PC-9 (cell line): Measurements from ENCODE around the gene KPNA5.
"Not testable (repeated sequence)": the region's sequence is repeated elsewhere in the genome, so short reads cannot be mapped to it uniquely, and the experiment has no call there.

Experiments
- EZH2 ChIP-seq: fragments of 200-600 bp; sonication (generic); IDR thresholded peaks from 2 replicates; pipeline ENCODE4 v1.8.0; 2017; ENCODE audit warnings: antibody characterized with exemption, low read depth
- TF ChIP-seq, protein P1 (sequence below): fragments of 200-600 bp; sonication (generic); conservative IDR thresholded peaks from 2 replicates; pipeline ENCODE4 v1.6.1; 2017; ENCODE audit warnings: mixed run types, antibody characterized with exemption, mild to moderate bottlenecking, moderate library complexity

DNA sequence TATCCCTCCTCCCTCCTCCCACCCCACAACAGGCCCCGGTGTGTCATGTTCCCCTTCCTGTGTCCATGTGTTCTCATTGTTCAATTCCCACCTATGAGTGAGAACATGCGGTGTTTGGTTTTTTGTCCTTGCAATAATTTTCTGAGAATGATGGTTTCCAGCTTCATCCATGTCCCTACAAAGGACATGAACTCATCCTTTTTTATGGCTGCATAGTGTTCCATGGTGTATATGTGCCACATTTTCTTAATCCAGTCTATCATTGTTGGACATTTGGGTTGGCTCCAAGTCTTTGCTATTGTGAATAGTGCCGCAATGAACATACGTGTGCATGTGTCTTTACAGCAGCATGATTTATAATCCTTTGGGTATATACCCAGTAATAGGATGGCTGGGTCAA is 11.9 kb downstream of the KPNA5 start:
- TF ChIP-seq EZH2, result not testable (repeated sequence)
- TF ChIP-seq, protein P1, sequence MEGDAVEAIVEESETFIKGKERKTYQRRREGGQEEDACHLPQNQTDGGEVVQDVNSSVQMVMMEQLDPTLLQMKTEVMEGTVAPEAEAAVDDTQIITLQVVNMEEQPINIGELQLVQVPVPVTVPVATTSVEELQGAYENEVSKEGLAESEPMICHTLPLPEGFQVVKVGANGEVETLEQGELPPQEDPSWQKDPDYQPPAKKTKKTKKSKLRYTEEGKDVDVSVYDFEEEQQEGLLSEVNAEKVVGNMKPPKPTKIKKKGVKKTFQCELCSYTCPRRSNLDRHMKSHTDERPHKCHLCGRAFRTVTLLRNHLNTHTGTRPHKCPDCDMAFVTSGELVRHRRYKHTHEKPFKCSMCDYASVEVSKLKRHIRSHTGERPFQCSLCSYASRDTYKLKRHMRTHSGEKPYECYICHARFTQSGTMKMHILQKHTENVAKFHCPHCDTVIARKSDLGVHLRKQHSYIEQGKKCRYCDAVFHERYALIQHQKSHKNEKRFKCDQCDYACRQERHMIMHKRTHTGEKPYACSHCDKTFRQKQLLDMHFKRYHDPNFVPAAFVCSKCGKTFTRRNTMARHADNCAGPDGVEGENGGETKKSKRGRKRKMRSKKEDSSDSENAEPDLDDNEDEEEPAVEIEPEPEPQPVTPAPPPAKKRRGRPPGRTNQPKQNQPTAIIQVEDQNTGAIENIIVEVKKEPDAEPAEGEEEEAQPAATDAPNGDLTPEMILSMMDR, result not testable (repeated sequence)
